ENCODE data around the gene NLK.
A peak's percentile ranks its signal among the peaks of the same experiment; 100 is the strongest.
"Not testable (repeated sequence)": the region's sequence is repeated elsewhere in the genome, so short reads cannot be mapped to it uniquely, and the experiment has no call there.

Gene NLK

GRCh38 chr17:28181568-28181967 is 139.1 kb downstream of the NLK start:
- Histone ChIP-seq H3K4me3 (ENCODE audit: low read length, poor library complexity, severe bottlenecking) (no peak overlapping the region), H3K79me2 (ENCODE audit: insufficient read depth, low read length) (no peaks in the 10 kb centered on the region), H3K36me3 (ENCODE audit: insufficient read depth, low read length) (peaks cover 19% of the 10 kb centered on the region), H4K20me1 (ENCODE audit: insufficient read depth, low read length, poor library complexity, severe bottlenecking) (no peaks in the 10 kb centered on the region), H3K9me2 (replicated peaks; ENCODE audit: low read depth, low read length) (no peaks in the 10 kb centered on the region), H2AFZ (ENCODE audit: low read length) (no peak overlapping the region), H3K4me1 (ENCODE audit: insufficient read depth, low read length, poor library complexity, severe bottlenecking) (peaks cover 11% of the 10 kb centered on the region), H3K9me3 (ENCODE audit: insufficient read depth, low read depth, low read length) (no peaks in the 10 kb centered on the region), H3K27me3 (ENCODE audit: insufficient read depth, low read length, poor library complexity, severe bottlenecking) (no peaks in the 10 kb centered on the region), H3K4me2 (ENCODE audit: low read depth, low read length, poor library complexity, severe bottlenecking) (no peak overlapping the region), H3K9ac (ENCODE audit: low read depth, low read length, poor library complexity, severe bottlenecking) (no peak overlapping the region), H3F3A (ENCODE audit: low read depth) (no peaks in the 10 kb centered on the region)
- no peak for TF ChIP-seq EZH2phosphoT487 (IDR thresholded peaks at IDR 0.05; ENCODE audit: borderline replicate concordance)
- TF ChIP-seq, protein P1, sequence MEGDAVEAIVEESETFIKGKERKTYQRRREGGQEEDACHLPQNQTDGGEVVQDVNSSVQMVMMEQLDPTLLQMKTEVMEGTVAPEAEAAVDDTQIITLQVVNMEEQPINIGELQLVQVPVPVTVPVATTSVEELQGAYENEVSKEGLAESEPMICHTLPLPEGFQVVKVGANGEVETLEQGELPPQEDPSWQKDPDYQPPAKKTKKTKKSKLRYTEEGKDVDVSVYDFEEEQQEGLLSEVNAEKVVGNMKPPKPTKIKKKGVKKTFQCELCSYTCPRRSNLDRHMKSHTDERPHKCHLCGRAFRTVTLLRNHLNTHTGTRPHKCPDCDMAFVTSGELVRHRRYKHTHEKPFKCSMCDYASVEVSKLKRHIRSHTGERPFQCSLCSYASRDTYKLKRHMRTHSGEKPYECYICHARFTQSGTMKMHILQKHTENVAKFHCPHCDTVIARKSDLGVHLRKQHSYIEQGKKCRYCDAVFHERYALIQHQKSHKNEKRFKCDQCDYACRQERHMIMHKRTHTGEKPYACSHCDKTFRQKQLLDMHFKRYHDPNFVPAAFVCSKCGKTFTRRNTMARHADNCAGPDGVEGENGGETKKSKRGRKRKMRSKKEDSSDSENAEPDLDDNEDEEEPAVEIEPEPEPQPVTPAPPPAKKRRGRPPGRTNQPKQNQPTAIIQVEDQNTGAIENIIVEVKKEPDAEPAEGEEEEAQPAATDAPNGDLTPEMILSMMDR (conservative IDR thresholded peaks at IDR 0.05; ENCODE audit: low read length): no peak

DNA sequence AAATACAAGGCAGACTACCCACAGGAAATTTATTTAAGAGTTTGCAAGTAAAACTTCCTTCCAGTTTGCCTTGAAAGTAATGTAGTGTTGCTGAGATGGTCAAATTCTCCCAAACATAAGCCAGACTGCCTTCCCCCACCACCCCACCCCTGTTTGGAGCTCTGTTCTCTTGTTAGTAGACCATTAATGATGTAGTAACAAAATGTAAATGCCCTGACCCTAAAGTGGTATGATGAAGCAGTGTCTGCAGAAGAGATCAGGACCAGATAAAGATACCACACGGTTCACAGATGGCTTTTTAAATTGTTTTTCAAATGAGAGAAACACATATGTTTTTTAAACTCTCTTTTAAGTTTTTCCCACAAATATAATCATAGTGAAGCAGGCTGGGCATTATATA is 140.1 kb downstream of the NLK start:
- H3K4me2 ChIP-seq (ENCODE audit: low read depth, low read length, poor library complexity, severe bottlenecking): peak overlapping the region; percentile 17
- H3K79me2 ChIP-seq (ENCODE audit: insufficient read depth, low read length): no peaks in the 10 kb centered on the region
- H3K4me3 ChIP-seq (ENCODE audit: low read length, poor library complexity, severe bottlenecking): no peak overlapping the region
- no peaks in the 10 kb centered on the region for H3K27me3 ChIP-seq (ENCODE audit: insufficient read depth, low read length, poor library complexity, severe bottlenecking)
- H3F3A ChIP-seq (ENCODE audit: low read depth): no peaks in the 10 kb centered on the region
- peaks cover 24% of the 10 kb centered on the region for H3K36me3 ChIP-seq (ENCODE audit: insufficient read depth, low read length)
- H2AFZ ChIP-seq (ENCODE audit: low read length): no peak overlapping the region
- no peaks in the 10 kb centered on the region for H3K9me2 ChIP-seq (replicated peaks; ENCODE audit: low read depth, low read length)
- no peak for TF ChIP-seq EZH2phosphoT487 (IDR thresholded peaks at IDR 0.05; ENCODE audit: borderline replicate concordance)
- TF ChIP-seq, protein P1 (conservative IDR thresholded peaks at IDR 0.05; ENCODE audit: low read length): no peak
- no peaks in the 10 kb centered on the region for H4K20me1 ChIP-seq (ENCODE audit: insufficient read depth, low read length, poor library complexity, severe bottlenecking)
- H3K9ac ChIP-seq (ENCODE audit: low read depth, low read length, poor library complexity, severe bottlenecking): no peak overlapping the region
- no peaks in the 10 kb centered on the region for H3K9me3 ChIP-seq (ENCODE audit: insufficient read depth, low read depth, low read length)
- H3K4me1 ChIP-seq (ENCODE audit: insufficient read depth, low read length, poor library complexity, severe bottlenecking): peaks cover 11% of the 10 kb centered on the region

GRCh38 chr17:28185658-28186057 is 143.2 kb downstream of the NLK start:
- no peaks in the 10 kb centered on the region for H3K27me3 ChIP-seq (ENCODE audit: insufficient read depth, low read length, poor library complexity, severe bottlenecking)
- TF ChIP-seq EZH2phosphoT487 (IDR thresholded peaks at IDR 0.05; ENCODE audit: borderline replicate concordance): no peak
- TF ChIP-seq, protein P1 (conservative IDR thresholded peaks at IDR 0.05; ENCODE audit: low read length): no peak
- H3K4me2 ChIP-seq (ENCODE audit: low read depth, low read length, poor library complexity, severe bottlenecking): no peak overlapping the region
- H4K20me1 ChIP-seq (ENCODE audit: insufficient read depth, low read length, poor library complexity, severe bottlenecking): no peaks in the 10 kb centered on the region
- no peak overlapping the region for H3K4me3 ChIP-seq (ENCODE audit: low read length, poor library complexity, severe bottlenecking)
- no peak overlapping the region for H2AFZ ChIP-seq (ENCODE audit: low read length)
- H3K79me2 ChIP-seq (ENCODE audit: insufficient read depth, low read length): no peaks in the 10 kb centered on the region
- H3K9me3 ChIP-seq (ENCODE audit: insufficient read depth, low read depth, low read length): no peaks in the 10 kb centered on the region
- H3K9ac ChIP-seq (ENCODE audit: low read depth, low read length, poor library complexity, severe bottlenecking): no peak overlapping the region
- peaks cover 17% of the 10 kb centered on the region for H3K4me1 ChIP-seq (ENCODE audit: insufficient read depth, low read length, poor library complexity, severe bottlenecking)
- H3F3A ChIP-seq (ENCODE audit: low read depth): no peaks in the 10 kb centered on the region
- H3K9me2 ChIP-seq (replicated peaks; ENCODE audit: low read depth, low read length): no peaks in the 10 kb centered on the region
- peaks cover 30% of the 10 kb centered on the region for H3K36me3 ChIP-seq (ENCODE audit: insufficient read depth, low read length)

- Histone ChIP-seq H3K36me3 (ENCODE audit: insufficient read depth, low read length) (peaks cover 37% of the 10 kb centered on the region), H3K4me1 (ENCODE audit: insufficient read depth, low read length, poor library complexity, severe bottlenecking) (peaks cover 17% of the 10 kb centered on the region)
- H3K4me3 ChIP-seq (ENCODE audit: low read length, poor library complexity, severe bottlenecking); H3K27me3 ChIP-seq (ENCODE audit: insufficient read depth, low read length, poor library complexity, severe bottlenecking); H3K4me2 ChIP-seq (ENCODE audit: low read depth, low read length, poor library complexity, severe bottlenecking); H3K79me2 ChIP-seq (ENCODE audit: insufficient read depth, low read length); H4K20me1 ChIP-seq (ENCODE audit: insufficient read depth, low read length, poor library complexity, severe bottlenecking); H3K9me3 ChIP-seq (ENCODE audit: insufficient read depth, low read depth, low read length); H3K9me2 ChIP-seq (replicated peaks; ENCODE audit: low read depth, low read length); H2AFZ ChIP-seq (ENCODE audit: low read length); H3F3A ChIP-seq (ENCODE audit: low read depth); H3K9ac ChIP-seq (ENCODE audit: low read depth, low read length, poor library complexity, severe bottlenecking): not testable (repeated sequence)
Observed at GRCh38 chr17:28186472-28186871, 144.0 kb downstream of the NLK start.

Measured in Loucy (cell line).